K562 (cell line): ENCODE results near the gene ETNK2. TPM values are rescaled to one million over a fixed set of nuclear protein-coding genes. Genes with fewer than 3 reads are reported as not detected.

ENCODE experiments used
- BCL6 ChIP-seq: fragments of 250-450 bp; sonication (Bioruptor Pico); IDR thresholded peaks from 2 replicates; pipeline ENCODE4 v1.4.0; 2020
- CBX5 ChIP-seq: IDR thresholded peaks from 2 replicates; pipeline ENCODE4 v1.6.1; 2014; ENCODE audit warnings: low read depth, borderline replicate concordance
- ELF4 ChIP-seq: fragments of 450-650 bp; formaldehyde crosslinking; IDR thresholded peaks from 2 replicates; pipeline ENCODE4 v1.4.0; 2022; ENCODE audit warnings: missing genetic modification characterization
- ETS1 ChIP-seq: conservative IDR thresholded peaks from 2 replicates; pipeline ENCODE4 v1.6.1; 2011; ENCODE audit warnings: low read depth, mild to moderate bottlenecking, low read length; ENCODE audit not compliant: control insufficient read depth
- FOSL1 ChIP-seq: fragments of 200-800 bp; sonication (Bioruptor generic); conservative IDR thresholded peaks from 2 replicates; pipeline ENCODE4 v1.6.1; 2016; ENCODE audit warnings: missing genetic modification characterization, missing compliant biosample characterization
- KHSRP ChIP-seq: fragments of 450-650 bp; IDR thresholded peaks from 2 replicates; pipeline ENCODE4 v1.6.1; 2017
- MITF ChIP-seq: IDR thresholded peaks from 2 replicates; pipeline ENCODE4 v1.6.1; 2014; ENCODE audit warnings: antibody characterized with exemption
- NRF1 ChIP-seq, 2 experiments: fragments of 450-650 bp; IDR thresholded peaks in 1 of 2; conservative IDR thresholded peaks in 1 of 2; 2 replicates each; pipeline ENCODE4 v1.6.1; 2014; ENCODE audit warnings: mild to moderate bottlenecking in 2 of 2
- PKNOX1 ChIP-seq: fragments of 450-650 bp; IDR thresholded peaks from 2 replicates; pipeline ENCODE4 v1.6.1; 2016
- POLR2AphosphoS5 ChIP-seq: IDR thresholded peaks from 2 replicates; pipeline ENCODE4 v1.6.1; 2011; ENCODE audit warnings: mild to moderate bottlenecking, low read depth, low read length, moderate library complexity; ENCODE audit not compliant: control insufficient read depth, insufficient read depth
- REST ChIP-seq, 2 experiments: fragments of 450-650 bp; formaldehyde crosslinking in 1 of 2; IDR thresholded peaks; 2 replicates each; pipeline versions ENCODE4 v1.4.0 to v1.6.1; 2014 to 2020; ENCODE audit warnings: mild to moderate bottlenecking in 2 of 2, borderline replicate concordance in 1 of 2, low read depth in 1 of 2
- THAP7 ChIP-seq: fragments of 250-450 bp; sonication (Bioruptor Pico); IDR thresholded peaks from 2 replicates; pipeline ENCODE4 v1.5.0; 2021
- ZBTB17 ChIP-seq: fragments of 450-650 bp; formaldehyde crosslinking; IDR thresholded peaks from 2 replicates; pipeline ENCODE4 v1.4.0; 2020; ENCODE audit warnings: mild to moderate bottlenecking
- ZNF324 ChIP-seq: fragments of 250-450 bp; sonication (Bioruptor Pico); IDR thresholded peaks from 2 replicates; pipeline ENCODE4 v1.4.0; 2020; ENCODE audit warnings: mild to moderate bottlenecking
- ZNF766 ChIP-seq: fragments of 200-800 bp; sonication (Bioruptor generic); conservative IDR thresholded peaks from 2 replicates; pipeline ENCODE4 v1.6.1; 2016; ENCODE audit warnings: missing genetic modification characterization, missing compliant biosample characterization
- ZNF780A ChIP-seq: fragments of 250-450 bp; sonication (Bioruptor Pico); IDR thresholded peaks from 2 replicates; pipeline ENCODE4 v1.5.0; 2021; ENCODE audit warnings: mild to moderate bottlenecking
- polyA plus RNA-seq, 8 experiments: library from polyadenylated mRNA; depleted of rRNA in 4 of 8; stranded (reverse) in 5 of 8; unstranded in 3 of 8; fragments of >200 nt; fragmentation: Nextera tagmentation in 2 of 8; fragmentation: Illumina TruSeq in 1 of 8; extraction: Ambion mirVana in 2 of 8; extraction: Trizol in 1 of 8; gene quantifications; 2 replicates each; pipeline versions ENCODE4 v1.2.1 to v1.2.3, GENCODE V29; 2011 to 2014; ENCODE audit warnings: inconsistent platforms in 1 of 8, missing spikeins in 1 of 8
- total RNA-seq, 7 experiments: library from RNA; depleted of rRNA in 6 of 7; stranded (reverse); fragments of >200 nt in 6 of 7; fragmentation: Illumina TruSeq in 2 of 7; extraction: Trizol in 2 of 7; gene quantifications; 2 replicates each; pipeline versions ENCODE4 v1.2.1 to v1.2.3, GENCODE V29; 2011 to 2021; ENCODE audit warnings: low replicate concordance in 1 of 7

ETNK2 gene
- total and polyA plus RNA-seq, 9 of the 15 experiments (the other 6 are each of a cell fraction or from before 2014, with no cell fraction given) = 0.03 to 0.38 (median 0.13) TPM; not detected in 4

GRCh38 chr1:204186597-204186996 lies 34.8 kb upstream of the ETNK2 start (continued):
- TF ChIP-seq THAP7 (CRISPR knock-in tag) (no peak), MITF (no peak), KHSRP (no peak), ZNF780A (CRISPR knock-in tag) (no peak), ETS1 (no peak), NRF1 (conservative IDR thresholded peaks at IDR 0.05 in 1 of 2, IDR thresholded peaks at IDR 0.05 in 1 of 2) (no peak), PKNOX1 (no peak), REST (IDR thresholded peaks at IDR 0.05; ENCODE audit: borderline replicate concordance) (no peak), REST (CRISPR knock-in tag; IDR thresholded peaks at IDR 0.05; ENCODE audit: low read depth) (0 out of 2 replicates have a peak, but pooled peaks have one; percentile 34), CBX5 (no peak), POLR2AphosphoS5 (no peak), ZNF324 (CRISPR knock-in tag) (no peak), ZNF766 (0 out of 2 replicates have a peak, but pooled peaks have one; percentile 16), BCL6 (CRISPR knock-in tag) (peak; percentile 21; the same call in 1 of the 2 replicates), ZBTB17 (CRISPR knock-in tag) (peak; percentile 47; the same call in 1 of the 2 replicates), FOSL1 (no peak), ELF4 (CRISPR knock-in tag) (0 out of 2 replicates have a peak, but pooled peaks have one; percentile 18)
